ENCODE measurements around the gene MTHFD1L. TPM values are rescaled to one million over a fixed set of nuclear protein-coding genes. Genes with fewer than 3 reads are reported as not detected.

MTHFD1L gene
- total and polyA plus RNA-seq, 2 donors (not counting 1 experiment from before 2014, with no cell fraction given) = 36.1 to 48.9 TPM

- Histone ChIP-seq H3K9ac (ENCODE audit: insufficient read depth, low read length) (no peak overlapping the region), H3K27ac (ENCODE audit: insufficient read depth, low read length) (no peak overlapping the region), H3K9me3 (ENCODE audit: control insufficient read depth, insufficient read depth, low read depth, low read length) (no peaks in the 10 kb centered on the region), H2AFZ (ENCODE audit: low read length) (no peak overlapping the region), H3K79me2 (ENCODE audit: control insufficient read depth, insufficient read depth, low read length) (no peaks in the 10 kb centered on the region), H3K4me1 (ENCODE audit: control insufficient read depth, extremely low read depth, insufficient read depth, low read length) (no peaks in the 10 kb centered on the region), H3K4me3 (replicated peaks in 1 of 4; ENCODE audit: control extremely low read depth in 1 of 4, insufficient read depth in 1 of 4, low read depth in 3 of 4, low read length in 4 of 4) (no peak overlapping the region), H3K4me2 (ENCODE audit: extremely low read depth, insufficient read depth, low read length) (no peak overlapping the region), H3K27me3 (ENCODE audit: control insufficient read depth, insufficient read depth, low read length) (no peaks in the 10 kb centered on the region), H4K20me1 (ENCODE audit: control insufficient read depth, extremely low read depth, insufficient read depth, low read length) (no peaks in the 10 kb centered on the region), H3K36me3 (ENCODE audit: control insufficient read depth, insufficient read depth, low read length) (peaks cover 3% of the 10 kb centered on the region)
- TF ChIP-seq, protein P1, sequence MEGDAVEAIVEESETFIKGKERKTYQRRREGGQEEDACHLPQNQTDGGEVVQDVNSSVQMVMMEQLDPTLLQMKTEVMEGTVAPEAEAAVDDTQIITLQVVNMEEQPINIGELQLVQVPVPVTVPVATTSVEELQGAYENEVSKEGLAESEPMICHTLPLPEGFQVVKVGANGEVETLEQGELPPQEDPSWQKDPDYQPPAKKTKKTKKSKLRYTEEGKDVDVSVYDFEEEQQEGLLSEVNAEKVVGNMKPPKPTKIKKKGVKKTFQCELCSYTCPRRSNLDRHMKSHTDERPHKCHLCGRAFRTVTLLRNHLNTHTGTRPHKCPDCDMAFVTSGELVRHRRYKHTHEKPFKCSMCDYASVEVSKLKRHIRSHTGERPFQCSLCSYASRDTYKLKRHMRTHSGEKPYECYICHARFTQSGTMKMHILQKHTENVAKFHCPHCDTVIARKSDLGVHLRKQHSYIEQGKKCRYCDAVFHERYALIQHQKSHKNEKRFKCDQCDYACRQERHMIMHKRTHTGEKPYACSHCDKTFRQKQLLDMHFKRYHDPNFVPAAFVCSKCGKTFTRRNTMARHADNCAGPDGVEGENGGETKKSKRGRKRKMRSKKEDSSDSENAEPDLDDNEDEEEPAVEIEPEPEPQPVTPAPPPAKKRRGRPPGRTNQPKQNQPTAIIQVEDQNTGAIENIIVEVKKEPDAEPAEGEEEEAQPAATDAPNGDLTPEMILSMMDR (conservative IDR thresholded peaks at IDR 0.05 in 1 of 2, IDR thresholded peaks at IDR 0.05 in 1 of 2; ENCODE audit: low read depth in 1 of 2, low read length in 2 of 2) = no peak
- TF ChIP-seq EZH2 (IDR thresholded peaks at IDR 0.05; ENCODE audit: low read length, missing control alignments) = no peak
- DNase-seq (ENCODE audit: low read depth in 2 of 2) = no peak
These were observed 104.4 kb downstream of the MTHFD1L start for GRCh38 chr6:150969901-150970300.

GRCh38 chr6:150971219-150971618 lies 105.7 kb downstream of the MTHFD1L start:
- Histone ChIP-seq H3K4me2 (ENCODE audit: extremely low read depth, insufficient read depth, low read length) (no peak overlapping the region), H3K79me2 (ENCODE audit: control insufficient read depth, insufficient read depth, low read length) (no peaks in the 10 kb centered on the region), H3K9me3 (ENCODE audit: control insufficient read depth, insufficient read depth, low read depth, low read length) (no peaks in the 10 kb centered on the region), H2AFZ (ENCODE audit: low read length) (no peak overlapping the region), H4K20me1 (ENCODE audit: control insufficient read depth, extremely low read depth, insufficient read depth, low read length) (no peaks in the 10 kb centered on the region), H3K4me3 (replicated peaks in 1 of 4; ENCODE audit: control extremely low read depth in 1 of 4, insufficient read depth in 1 of 4, low read depth in 3 of 4, low read length in 4 of 4) (no peak overlapping the region), H3K27ac (ENCODE audit: insufficient read depth, low read length) (no peak overlapping the region), H3K36me3 (ENCODE audit: control insufficient read depth, insufficient read depth, low read length) (no peaks in the 10 kb centered on the region), H3K4me1 (ENCODE audit: control insufficient read depth, extremely low read depth, insufficient read depth, low read length) (no peaks in the 10 kb centered on the region), H3K27me3 (ENCODE audit: control insufficient read depth, insufficient read depth, low read length) (no peaks in the 10 kb centered on the region), H3K9ac (ENCODE audit: insufficient read depth, low read length) (no peak overlapping the region)
- DNase-seq (ENCODE audit: low read depth in 2 of 2) = no peak
- TF ChIP-seq, protein P1 (conservative IDR thresholded peaks at IDR 0.05 in 1 of 2, IDR thresholded peaks at IDR 0.05 in 1 of 2; ENCODE audit: low read depth in 1 of 2, low read length in 2 of 2) = no peak
- TF ChIP-seq EZH2 (IDR thresholded peaks at IDR 0.05; ENCODE audit: low read length, missing control alignments) = no peak

- no peaks in the 10 kb centered on the region for H3K79me2 ChIP-seq (ENCODE audit: control insufficient read depth, insufficient read depth, low read length)
- no peaks in the 10 kb centered on the region for H3K4me1 ChIP-seq (ENCODE audit: control insufficient read depth, extremely low read depth, insufficient read depth, low read length)
- no peak overlapping the region for H3K4me2 ChIP-seq (ENCODE audit: extremely low read depth, insufficient read depth, low read length)
- H4K20me1 ChIP-seq (ENCODE audit: control insufficient read depth, extremely low read depth, insufficient read depth, low read length) = no peaks in the 10 kb centered on the region
- H3K4me3 ChIP-seq (replicated peaks in 1 of 4; ENCODE audit: control extremely low read depth in 1 of 4, insufficient read depth in 1 of 4, low read depth in 3 of 4, low read length in 4 of 4) = no peak overlapping the region
- no peak overlapping the region for H3K27ac ChIP-seq (ENCODE audit: insufficient read depth, low read length)
- H3K9me3 ChIP-seq (ENCODE audit: control insufficient read depth, insufficient read depth, low read depth, low read length) = no peaks in the 10 kb centered on the region
- no peak for TF ChIP-seq EZH2 (IDR thresholded peaks at IDR 0.05; ENCODE audit: low read length, missing control alignments)
- TF ChIP-seq, protein P1 (conservative IDR thresholded peaks at IDR 0.05 in 1 of 2, IDR thresholded peaks at IDR 0.05 in 1 of 2; ENCODE audit: low read depth in 1 of 2, low read length in 2 of 2) = no peak
- H3K36me3 ChIP-seq (ENCODE audit: control insufficient read depth, insufficient read depth, low read length) = no peaks in the 10 kb centered on the region
- H3K9ac ChIP-seq (ENCODE audit: insufficient read depth, low read length) = no peak overlapping the region
- no peaks in the 10 kb centered on the region for H3K27me3 ChIP-seq (ENCODE audit: control insufficient read depth, insufficient read depth, low read length)
- no peak for DNase-seq (ENCODE audit: low read depth in 2 of 2)
- no peak overlapping the region for H2AFZ ChIP-seq (ENCODE audit: low read length)
These were observed 109.6 kb downstream of the MTHFD1L start for GRCh38 chr6:150975136-150975535.

Data from fibroblast of lung (primary cell).